Hematopoietic multipotent progenitor cell (in vitro differentiated cells): ENCODE measurements around the gene RAB24. TPM values are rescaled to one million over a fixed set of nuclear protein-coding genes. Genes with fewer than 3 reads are reported as not detected.
"Not testable (repeated sequence)": the region's sequence is repeated elsewhere in the genome, so short reads cannot be mapped to it uniquely, and the experiment has no call there.

Experiments used
- DNase-seq, 3 donors: peaks; one replicate each; pipeline ENCODE4 v3.0.0-alpha.2; 2011 to 2015; ENCODE audit warnings: low read depth in 2 of 3, low spot score in 2 of 3
- total RNA-seq: library from RNA; depleted of rRNA; stranded (reverse); fragments of >200 nt; gene quantifications from one replicate; pipeline ENCODE4 v1.2.3, GENCODE V29; 2012

Gene RAB24
- total RNA-seq = 32.6 TPM

GRCh38 chr5:177303121-177303924 lies at the start of gene RAB24, which contains the start of gene PRELID1:
Gene RAB24 (minus strand): TSS chr5:177303719. CDS start chr5:177303288, 431 bp downstream.
Gene PRELID1 (plus strand): TSS chr5:177303799. CDS start chr5:177303986, 187 bp downstream.
- peak; percentile 76 to 89 (median 86) for DNase-seq

- no peak for DNase-seq
Observed at GRCh38 chr5:177353093-177353492, 49.6 kb upstream of the RAB24 start.

- DNase-seq = peak; percentile 83 to 96 (median 94)
Observed at GRCh38 chr5:177351392-177352329, 48.1 kb upstream of the RAB24 start, which contains the start of gene LMAN2. Gene LMAN2 (minus strand): TSS chr5:177351668. CDS start chr5:177351647, 21 bp downstream.

- DNase-seq = no peak
Observed at GRCh38 chr5:177350776-177351391, 47.4 kb upstream of the RAB24 start.

- DNase-seq = no peak
Observed at GRCh38 chr5:177349762-177350161, 46.2 kb upstream of the RAB24 start.

- no peak for DNase-seq
Observed at GRCh38 chr5:177349362-177349647, 45.8 kb upstream of the RAB24 start.

GRCh38 chr5:177347699-177348098 lies 44.2 kb upstream of the RAB24 start:
- no peak for DNase-seq

- DNase-seq = no peak
Observed at GRCh38 chr5:177346820-177347219, 43.3 kb upstream of the RAB24 start.

GRCh38 chr5:177344891-177345290 lies 41.4 kb upstream of the RAB24 start:
- DNase-seq = no peak

GRCh38 chr5:177343777-177344176 lies 40.3 kb upstream of the RAB24 start:
- DNase-seq = no peak

- not testable (repeated sequence) for DNase-seq
Observed at GRCh38 chr5:177343000-177343399, 39.5 kb upstream of the RAB24 start.

- DNase-seq = no peak
Observed at GRCh38 chr5:177339107-177339638, 35.7 kb upstream of the RAB24 start.

- no peak for DNase-seq
Observed at GRCh38 chr5:177338251-177339106, 35.0 kb upstream of the RAB24 start.

- no peak for DNase-seq
Observed at GRCh38 chr5:177336603-177337494, 33.3 kb upstream of the RAB24 start.

GRCh38 chr5:177336112-177336511 lies 32.6 kb upstream of the RAB24 start:
- peak in 2 of 3 donors; percentile 83 to 89 for DNase-seq

- no peak for DNase-seq
Observed at GRCh38 chr5:177335701-177336065, 32.2 kb upstream of the RAB24 start.

GRCh38 chr5:177334781-177335700 lies 31.5 kb upstream of the RAB24 start:
- no peak for DNase-seq

- DNase-seq = no peak
Observed at GRCh38 chr5:177334155-177334551, 30.6 kb upstream of the RAB24 start.
